Measurements from ENCODE around the gene SPAG9. TPM values are rescaled to one million over a fixed set of nuclear protein-coding genes. Genes with fewer than 3 reads are reported as not detected.

The SPAG9 gene
- total and polyA plus RNA-seq, 2 donors (not counting 1 experiment from before 2014, with no cell fraction given), result 8.6 to 64.1 TPM

GRCh38 chr17:51028176-51028863 lies 92.3 kb downstream of the SPAG9 start:
- no CpG with 5 or more reads among the region's 1 CpG for WGBS (ENCODE audit: insufficient coverage)
- no peaks in the 10 kb centered on the region for H3K9me3 ChIP-seq (ENCODE audit: control extremely low read depth in 1 of 3, control insufficient read depth in 2 of 3, insufficient read depth in 1 of 3, low read length in 2 of 3)
- DNase-seq (no peak), ATAC-seq (ENCODE audit: low read depth) (no peak)
- no peaks in the 10 kb centered on the region for H3K27me3 Mint-ChIP-seq
- H3K4me1 ChIP-seq (ENCODE audit: control insufficient read depth in 2 of 2, insufficient read depth in 2 of 2, low read length in 2 of 2), result peaks cover 7 to 21% of the 10 kb centered on the region in 2 donors
- H3K27ac Mint-ChIP-seq, result no peak overlapping the region
- no peak overlapping the region for H3K4me3 Mint-ChIP-seq
- no peak overlapping the region for H3K9ac ChIP-seq (ENCODE audit: low read length)
- intact Hi-C loops (cut with micrococcal nuclease), result loop anchor here (2.0 kb wide), 1 partner anchor 22 kb away; no protein-coding TSS in a partner anchor
- ChIA-PET CTCF (interaction anchor here (1.1 to 2.4 kb wide), 3 partner anchors 26 to 29 kb away, joined by 4 to 9 read pairs (median 5); no protein-coding TSS in a partner anchor), POLR2A (no interaction called here)
- H3K27me3 ChIP-seq (replicated peaks in 1 of 4; ENCODE audit: control extremely low read depth in 1 of 4, control insufficient read depth in 3 of 4, insufficient read depth in 4 of 4, low read length in 3 of 4), result no peaks in the 10 kb centered on the region
- H4K20me1 ChIP-seq (ENCODE audit: control insufficient read depth, insufficient read depth, low read length, poor library complexity, severe bottlenecking), result no peaks in the 10 kb centered on the region
- H3K36me3 ChIP-seq (replicated peaks in 1 of 2; ENCODE audit: control extremely low read depth in 1 of 2, control insufficient read depth in 1 of 2, extremely low read depth in 1 of 2, insufficient read depth in 2 of 2, low read length in 1 of 2), result peaks cover 0 to 2% of the 10 kb centered on the region in 2 experiments
- H2AFZ ChIP-seq (ENCODE audit: insufficient read depth, low read depth, low read length, poor library complexity, severe bottlenecking), result no peak overlapping the region
- H3K4me2 ChIP-seq (replicated peaks; ENCODE audit: low read depth, low read length, poor library complexity, severe bottlenecking), result no peak overlapping the region
- no peaks in the 10 kb centered on the region for H3K9me3 Mint-ChIP-seq (ENCODE audit: insufficient read depth)
- no peaks in the 10 kb centered on the region for H3K79me2 ChIP-seq (ENCODE audit: control insufficient read depth, insufficient read depth, low read length)
- H3K4me3 ChIP-seq (ENCODE audit: control extremely low read depth in 1 of 5, extremely low read depth in 1 of 5, insufficient read depth in 1 of 5, low read depth in 2 of 5, low read length in 4 of 5), result no peak overlapping the region
- no peak for TF ChIP-seq CTCF (IDR thresholded peaks at IDR 0.05)
- TF ChIP-seq EZH2 (IDR thresholded peaks at IDR 0.05; ENCODE audit: borderline replicate concordance, insufficient read depth, low read depth, low read length, poor library complexity, severe bottlenecking), result no peak
- H3K4me1 Mint-ChIP-seq, result peaks cover 24% of the 10 kb centered on the region
- H3K27ac ChIP-seq (ENCODE audit: low read length in 2 of 2), result no peak overlapping the region

- ATAC-seq (ENCODE audit: low read depth) (no peak), DNase-seq (no peak)
- no peak for TF ChIP-seq EZH2 (IDR thresholded peaks at IDR 0.05; ENCODE audit: borderline replicate concordance, insufficient read depth, low read depth, low read length, poor library complexity, severe bottlenecking)
- no peak for TF ChIP-seq CTCF (IDR thresholded peaks at IDR 0.05)
- H3K36me3 ChIP-seq (replicated peaks in 1 of 2; ENCODE audit: control extremely low read depth in 1 of 2, control insufficient read depth in 1 of 2, extremely low read depth in 1 of 2, insufficient read depth in 2 of 2, low read length in 1 of 2), result peaks cover 11 to 28% of the 10 kb centered on the region in 2 experiments
- 100% methylated on average over 3 of the region's 6 CpGs for WGBS (ENCODE audit: insufficient coverage)
- H3K9ac ChIP-seq (ENCODE audit: low read length), result no peak overlapping the region
- H3K27ac Mint-ChIP-seq, result no peak overlapping the region
- no peak overlapping the region for H2AFZ ChIP-seq (ENCODE audit: insufficient read depth, low read depth, low read length, poor library complexity, severe bottlenecking)
- no peaks in the 10 kb centered on the region for H3K4me1 Mint-ChIP-seq
- H3K27ac ChIP-seq (ENCODE audit: low read length in 2 of 2), result no peak overlapping the region
- no peaks in the 10 kb centered on the region for H3K27me3 ChIP-seq (replicated peaks in 1 of 4; ENCODE audit: control extremely low read depth in 1 of 4, control insufficient read depth in 3 of 4, insufficient read depth in 4 of 4, low read length in 3 of 4)
- H3K4me2 ChIP-seq (replicated peaks; ENCODE audit: low read depth, low read length, poor library complexity, severe bottlenecking), result no peak overlapping the region
- no peak overlapping the region for H3K4me3 ChIP-seq (ENCODE audit: control extremely low read depth in 1 of 5, extremely low read depth in 1 of 5, insufficient read depth in 1 of 5, low read depth in 2 of 5, low read length in 4 of 5)
- intact Hi-C loops (cut with micrococcal nuclease), result no loop called here
- no peaks in the 10 kb centered on the region for H3K9me3 Mint-ChIP-seq (ENCODE audit: insufficient read depth)
- no peaks in the 10 kb centered on the region for H3K4me1 ChIP-seq (ENCODE audit: control insufficient read depth in 2 of 2, insufficient read depth in 2 of 2, low read length in 2 of 2)
- no peaks in the 10 kb centered on the region for H3K9me3 ChIP-seq (ENCODE audit: control extremely low read depth in 1 of 3, control insufficient read depth in 2 of 3, insufficient read depth in 1 of 3, low read length in 2 of 3)
- H3K79me2 ChIP-seq (ENCODE audit: control insufficient read depth, insufficient read depth, low read length), result no peaks in the 10 kb centered on the region
- H3K4me3 Mint-ChIP-seq, result no peak overlapping the region
- POLR2A ChIA-PET, result no interaction called here
- H4K20me1 ChIP-seq (ENCODE audit: control insufficient read depth, insufficient read depth, low read length, poor library complexity, severe bottlenecking), result no peaks in the 10 kb centered on the region
- CTCF ChIA-PET, result no interaction called here
- no peaks in the 10 kb centered on the region for H3K27me3 Mint-ChIP-seq
These were observed 102.1 kb downstream of the SPAG9 start for GRCh38 chr17:51018541-51018940.

Data from B cell (primary cell).